Esophagus squamous epithelium (tissue), 5 donors: ENCODE results near the gene ZZZ3. TPM values are rescaled to one million over a fixed set of nuclear protein-coding genes. Genes with fewer than 3 reads are reported as not detected.

ENCODE experiments used
- DNase-seq: peaks from one replicate; lab custom pipeline; 2025; lab: John Stamatoyannopoulos, UW
- H3K27ac ChIP-seq, 4 donors: fragments of 200-600 bp; sonication (generic); one replicate each; pipeline ENCODE4 v1.5.1; 2016 to 2019; ENCODE audit warnings: mild to moderate bottlenecking in 1 of 4
- H3K27me3 ChIP-seq, 4 donors: fragments of 200-600 bp; sonication (generic); 1 replicate in 3 of 4; 2 replicates in 1 of 4; pipeline versions ENCODE4 v1.5.1 to v1.6.0; 2017 to 2021; ENCODE audit warnings: antibody characterized with exemption in 1 of 4
- H3K36me3 ChIP-seq, 3 donors: fragments of 200-600 bp; sonication (generic); one replicate each; pipeline ENCODE4 v1.5.1; 2016 to 2019
- H3K4me1 ChIP-seq, 3 donors: fragments of 200-600 bp; sonication (generic); one replicate each; pipeline ENCODE4 v1.5.1; 2017 to 2019
- H3K4me3 ChIP-seq, 4 donors: fragments of 200-600 bp; sonication (generic); 1 replicate in 3 of 4; 2 replicates in 1 of 4; pipeline ENCODE4 v1.5.1; 2016 to 2019; ENCODE audit warnings: mild to moderate bottlenecking in 2 of 4, moderate library complexity in 1 of 4
- H3K9me3 ChIP-seq, 3 donors: fragments of 200-600 bp; sonication (generic); one replicate each; pipeline ENCODE4 v1.5.1; 2016 to 2019
- CTCF ChIP-seq, 6 experiments: fragments of 450-650 bp in 4 of 6; fragments of 200-600 bp in 2 of 6; sonication (generic) in 2 of 6; IDR thresholded peaks; one replicate each; pipeline ENCODE4 v1.5.1; 2016 to 2019; ENCODE audit warnings: antibody characterized with exemption in 6 of 6, mild to moderate bottlenecking in 4 of 6, moderate library complexity in 4 of 6
- POLR2A ChIP-seq, 4 donors: fragments of 450-650 bp; IDR thresholded peaks; one replicate each; pipeline ENCODE4 v1.6.1; 2017; ENCODE audit warnings: antibody characterized with exemption in 4 of 4, mild to moderate bottlenecking in 4 of 4, moderate library complexity in 3 of 4
- WGBS, 2 donors: methylation state at CpG; one replicate each; pipeline ENCODE4 v1.1.5; 2018; 5-methylcytosine and 5-hydroxymethylcytosine counted together
- intact Hi-C: fragments of 100-400 bp; cut with DNase I; formaldehyde crosslinking; loops from one replicate; pipeline ENCODE4 v1.15.0; 2022
- total RNA-seq, 4 donors: library from RNA; depleted of rRNA; stranded (reverse); fragments of >200 nt; gene quantifications; one replicate each; pipeline ENCODE4 v1.1.0, GENCODE V29; 2016
- donor health status: DM: yes; HTN: yes; CAD: no.

ZZZ3 gene
- 10 to 100 TPM; 25.3 to 65.6 (median 33.1) TPM for total RNA-seq

GRCh38 chr1:77682460-77683159 is at the start of gene ZZZ3:
Gene ZZZ3, minus strand, starts transcription at chr1:77682658. Its CDS starts 49,304 bp downstream, at chr1:77633354.
- peaks cover 9 to 60% (median 26%) of the 10 kb centered on the region in 3 donors for H3K4me1 ChIP-seq
- WGBS, 2 donors = 0 to 1% methylated on average over 14 to 26 of the region's 56 CpGs
- TF ChIP-seq CTCF (IDR thresholded peaks at IDR 0.05) (peak in 2 of 6 experiments; percentile 2 to 6), POLR2A (IDR thresholded peaks at IDR 0.05) (peak in 1 of 4 donors; percentile 50)
- intact Hi-C loops = no loop called here
- peak within 1 kb of the TSS; percentile 83 to 96 (median 94) for H3K27ac ChIP-seq
- H3K9me3 ChIP-seq = no peaks in the 10 kb centered on the region
- no peaks in the 10 kb centered on the region for H3K36me3 ChIP-seq
- peak; percentile 73 for DNase-seq
- no peaks in the 10 kb centered on the region for H3K27me3 ChIP-seq
- H3K4me3 ChIP-seq = peak within 1 kb of the TSS; percentile 53 to 87 (median 86)

GRCh38 chr1:77732090-77732489 is 49.6 kb upstream of the ZZZ3 start:
- no peak overlapping the region for H3K4me3 ChIP-seq
- no peak overlapping the region for H3K27ac ChIP-seq
- DNase-seq = no peak
- H3K9me3 ChIP-seq = no peaks in the 10 kb centered on the region
- H3K36me3 ChIP-seq = peaks cover 0 to 89% (median 0%) of the 10 kb centered on the region in 3 donors
- H3K27me3 ChIP-seq = no peaks in the 10 kb centered on the region
- TF ChIP-seq POLR2A (IDR thresholded peaks at IDR 0.05) = no peak
- no peak for TF ChIP-seq CTCF (IDR thresholded peaks at IDR 0.05)
- intact Hi-C loops = no loop called here
- H3K4me1 ChIP-seq = no peaks in the 10 kb centered on the region
- 83 to 88% methylated on average over 1 of the region's 1 CpG for WGBS, 2 donors

- DNase-seq = no peak
- Histone ChIP-seq H3K27ac (no peak overlapping the region), H3K4me3 (no peak overlapping the region), H3K36me3 (peaks cover 0 to 99% (median 10%) of the 10 kb centered on the region in 3 donors), H3K27me3 (no peaks in the 10 kb centered on the region), H3K4me1 (no peaks in the 10 kb centered on the region), H3K9me3 (no peaks in the 10 kb centered on the region)
- intact Hi-C loops = no loop called here
- WGBS, 2 donors = 95 to 97% methylated on average over 4 of the region's 4 CpGs
- TF ChIP-seq POLR2A (IDR thresholded peaks at IDR 0.05) (no peak), CTCF (IDR thresholded peaks at IDR 0.05) (no peak)
These were observed 43.2 kb upstream of the ZZZ3 start for GRCh38 chr1:77725706-77726105.

- H3K4me3 ChIP-seq = no peak overlapping the region
- TF ChIP-seq CTCF (IDR thresholded peaks at IDR 0.05) = no peak
- TF ChIP-seq POLR2A (IDR thresholded peaks at IDR 0.05) = no peak
- no peak for DNase-seq
- H3K9me3 ChIP-seq = no peaks in the 10 kb centered on the region
- intact Hi-C loops = no loop called here
- no peak overlapping the region for H3K27ac ChIP-seq
- no peaks in the 10 kb centered on the region for H3K4me1 ChIP-seq
- peaks cover 4 to 99% (median 35%) of the 10 kb centered on the region in 3 donors for H3K36me3 ChIP-seq
- WGBS, 2 donors = 95 to 96% methylated on average over 2 of the region's 2 CpGs
- no peaks in the 10 kb centered on the region for H3K27me3 ChIP-seq
These were observed 35.7 kb upstream of the ZZZ3 start for GRCh38 chr1:77718181-77718580.

GRCh38 chr1:77716065-77716464 is 33.6 kb upstream of the ZZZ3 start:
- Histone ChIP-seq H3K4me1 (no peaks in the 10 kb centered on the region), H3K36me3 (peaks cover 4 to 100% (median 35%) of the 10 kb centered on the region in 3 donors), H3K27me3 (no peaks in the 10 kb centered on the region), H3K4me3 (no peak overlapping the region), H3K27ac (no peak overlapping the region), H3K9me3 (no peaks in the 10 kb centered on the region)
- intact Hi-C loops = no loop called here
- TF ChIP-seq CTCF (IDR thresholded peaks at IDR 0.05) (no peak), POLR2A (IDR thresholded peaks at IDR 0.05) (no peak)
- WGBS, 2 donors = 94 to 97% methylated on average over 2 to 4 of the region's 4 CpGs
- DNase-seq = no peak
